GM06990 (cell line): ENCODE measurements around the gene RAB13.

Experiments
- DNase-seq: peaks from one replicate; pipeline ENCODE4 v3.0.0-alpha.2; 2011; ENCODE audit not compliant: insufficient read length; ENCODE audit errors: extremely low read depth
- H3K27me3 ChIP-seq: replicated peaks from 2 replicates; pipeline ENCODE4 v1.6.0; 2011; ENCODE audit warnings: low read length; ENCODE audit not compliant: control insufficient read depth, insufficient read depth
- H3K36me3 ChIP-seq: 2 replicates; pipeline ENCODE4 v1.5.1; 2011; ENCODE audit warnings: low read length; ENCODE audit not compliant: control insufficient read depth, insufficient read depth
- H3K4me3 ChIP-seq: replicated peaks from 2 replicates; pipeline ENCODE4 v1.5.1; 2011; ENCODE audit warnings: low read depth, mild to moderate bottlenecking, control low read depth, low read length
- TF ChIP-seq, protein P1 (sequence below): IDR thresholded peaks from 2 replicates; pipeline ENCODE4 v1.5.1; 2011; ENCODE audit warnings: low read length, control low read depth, mild to moderate bottlenecking, inconsistent platforms; ENCODE audit not compliant: insufficient read depth, poor library complexity, severe bottlenecking

The RAB13 gene

DNA sequence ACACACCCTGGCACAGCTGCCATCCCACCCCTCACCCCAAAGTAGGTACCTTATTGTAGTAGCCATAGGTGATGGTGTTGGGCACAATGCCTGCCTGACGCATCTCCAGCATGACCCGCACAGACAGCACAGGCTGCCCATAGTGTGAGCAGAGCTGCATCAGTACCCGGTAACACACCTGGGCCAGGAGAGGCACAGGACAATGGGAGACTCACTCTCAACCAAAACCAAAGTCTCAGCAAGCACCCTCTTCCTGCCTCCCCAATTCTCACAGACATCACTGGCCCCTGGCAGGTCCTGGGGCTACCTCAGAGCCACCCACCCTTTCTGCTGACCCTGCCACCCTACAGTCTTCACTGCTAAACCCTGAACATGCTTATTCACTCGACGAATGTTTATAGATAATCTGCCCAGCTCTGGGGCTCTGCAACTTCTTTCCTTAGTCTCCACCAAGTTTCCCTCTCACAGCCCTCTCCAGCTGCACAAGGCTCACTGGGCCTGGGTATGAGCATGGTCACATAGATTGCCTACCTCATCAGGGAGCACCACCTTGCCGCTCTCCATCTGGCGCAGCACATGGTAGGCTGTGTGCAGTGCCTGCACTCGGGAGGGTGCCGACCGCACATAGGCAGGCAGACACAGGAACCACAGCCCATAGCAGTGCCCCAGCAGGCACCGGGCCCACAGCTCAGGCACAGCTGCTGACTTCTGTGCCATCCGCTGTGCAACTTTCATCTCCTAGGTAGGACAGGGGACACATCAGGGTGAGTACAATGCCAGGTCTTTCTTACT is 49.9 kb downstream of the RAB13 start:
- no peak overlapping the region for H3K4me3 ChIP-seq
- H3K36me3 ChIP-seq = peaks cover 65% of the 10 kb centered on the region
- H3K27me3 ChIP-seq = no peaks in the 10 kb centered on the region
- TF ChIP-seq, protein P1, sequence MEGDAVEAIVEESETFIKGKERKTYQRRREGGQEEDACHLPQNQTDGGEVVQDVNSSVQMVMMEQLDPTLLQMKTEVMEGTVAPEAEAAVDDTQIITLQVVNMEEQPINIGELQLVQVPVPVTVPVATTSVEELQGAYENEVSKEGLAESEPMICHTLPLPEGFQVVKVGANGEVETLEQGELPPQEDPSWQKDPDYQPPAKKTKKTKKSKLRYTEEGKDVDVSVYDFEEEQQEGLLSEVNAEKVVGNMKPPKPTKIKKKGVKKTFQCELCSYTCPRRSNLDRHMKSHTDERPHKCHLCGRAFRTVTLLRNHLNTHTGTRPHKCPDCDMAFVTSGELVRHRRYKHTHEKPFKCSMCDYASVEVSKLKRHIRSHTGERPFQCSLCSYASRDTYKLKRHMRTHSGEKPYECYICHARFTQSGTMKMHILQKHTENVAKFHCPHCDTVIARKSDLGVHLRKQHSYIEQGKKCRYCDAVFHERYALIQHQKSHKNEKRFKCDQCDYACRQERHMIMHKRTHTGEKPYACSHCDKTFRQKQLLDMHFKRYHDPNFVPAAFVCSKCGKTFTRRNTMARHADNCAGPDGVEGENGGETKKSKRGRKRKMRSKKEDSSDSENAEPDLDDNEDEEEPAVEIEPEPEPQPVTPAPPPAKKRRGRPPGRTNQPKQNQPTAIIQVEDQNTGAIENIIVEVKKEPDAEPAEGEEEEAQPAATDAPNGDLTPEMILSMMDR = no peak
- DNase-seq = no peak

GRCh38 chr1:153934746-153935145 is 51.4 kb downstream of the RAB13 start:
- H3K4me3 ChIP-seq = no peak overlapping the region
- H3K36me3 ChIP-seq = peaks cover 60% of the 10 kb centered on the region
- DNase-seq = no peak
- TF ChIP-seq, protein P1 = no peak
- H3K27me3 ChIP-seq = no peaks in the 10 kb centered on the region

DNA sequence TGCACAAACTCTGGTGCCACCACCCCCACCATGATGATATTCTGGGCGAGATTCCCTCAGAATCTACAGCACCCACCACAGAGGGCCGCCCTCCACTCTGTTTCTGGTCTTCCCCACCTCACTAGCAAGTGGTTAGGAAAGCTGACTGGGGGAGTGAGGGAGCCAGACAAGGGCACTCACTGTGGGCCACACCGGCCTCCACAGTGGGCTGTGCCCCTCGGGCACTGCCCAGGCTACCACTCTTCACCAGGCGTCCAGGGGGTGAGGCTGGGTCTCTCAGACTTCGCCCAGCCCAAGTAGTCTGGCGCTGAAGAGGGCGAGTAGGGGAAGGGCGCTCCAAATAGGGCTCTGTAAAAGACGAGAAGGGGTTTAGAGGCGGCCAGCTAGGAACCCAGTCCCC is 52.2 kb downstream of the RAB13 start:
- Histone ChIP-seq H3K4me3 (no peak overlapping the region), H3K27me3 (no peaks in the 10 kb centered on the region), H3K36me3 (peaks cover 55% of the 10 kb centered on the region)
- no peak for DNase-seq
- TF ChIP-seq, protein P1 = no peak

DNA sequence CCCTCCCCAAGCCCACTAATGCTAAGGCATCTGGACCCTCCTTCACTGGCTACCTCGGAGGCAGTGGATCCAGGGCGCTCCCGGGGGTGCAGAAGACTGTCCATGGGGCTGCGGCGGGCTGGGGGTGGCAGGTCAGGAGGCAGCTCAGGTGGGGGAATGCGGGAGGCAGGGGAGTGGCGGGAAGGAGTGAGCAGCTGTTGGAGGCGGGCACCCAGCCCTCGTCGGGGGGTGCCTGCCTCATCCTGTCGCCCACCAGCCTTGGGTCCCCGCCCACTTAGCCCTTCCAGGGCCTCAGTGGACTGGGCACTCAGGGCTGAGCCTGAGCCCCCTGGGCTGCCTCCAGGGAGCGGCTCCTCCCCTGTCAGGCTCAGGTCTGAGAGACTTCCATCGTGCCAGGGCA is 52.7 kb downstream of the RAB13 start:
- TF ChIP-seq, protein P1 = no peak
- no peak overlapping the region for H3K4me3 ChIP-seq
- no peak for DNase-seq
- H3K27me3 ChIP-seq = no peaks in the 10 kb centered on the region
- peaks cover 52% of the 10 kb centered on the region for H3K36me3 ChIP-seq

GRCh38 chr1:153932156-153933131 is 53.7 kb downstream of the RAB13 start:
- H3K36me3 ChIP-seq = peaks cover 48% of the 10 kb centered on the region
- no peaks in the 10 kb centered on the region for H3K27me3 ChIP-seq
- no peak for DNase-seq
- H3K4me3 ChIP-seq = no peak overlapping the region
- TF ChIP-seq, protein P1 = no peak
